ENCODE measurements around the gene FAM20A. TPM values are rescaled to one million over a fixed set of nuclear protein-coding genes. Genes with fewer than 3 reads are reported as not detected.

FAM20A gene
- polyA plus RNA-seq, 1 donor from 2014 or later: not detected

- H3K9me2 ChIP-seq (ENCODE audit: insufficient read depth, low read length): no peaks in the 10 kb centered on the region
- H3K27me3 ChIP-seq (ENCODE audit: insufficient read depth, low read depth, low read length): peaks cover 3% of the 10 kb centered on the region
- H3K4me3 ChIP-seq (ENCODE audit: low read length): no peak overlapping the region
- no peak overlapping the region for H3K9ac ChIP-seq (ENCODE audit: low read length)
- H3K79me2 ChIP-seq (replicated peaks; ENCODE audit: insufficient read depth, low read length): no peaks in the 10 kb centered on the region
- no peaks in the 10 kb centered on the region for H3K36me3 ChIP-seq (ENCODE audit: insufficient read depth, low read length)
- no peak overlapping the region for H3K4me2 ChIP-seq (ENCODE audit: low read length)
- no peak for TF ChIP-seq TAF1 (IDR thresholded peaks at IDR 0.05; ENCODE audit: low read depth)
- no peak for TF ChIP-seq SMC3 (conservative IDR thresholded peaks at IDR 0.05; ENCODE audit: poor library complexity)
- no peak for TF ChIP-seq POLR2AphosphoS5 (IDR thresholded peaks at IDR 0.05)
- no peak for TF ChIP-seq EZH2 (IDR thresholded peaks at IDR 0.05; ENCODE audit: borderline replicate concordance, insufficient read depth, low read length, poor library complexity, severe bottlenecking)
- no peak for TF ChIP-seq MXI1 (conservative IDR thresholded peaks at IDR 0.05; ENCODE audit: poor library complexity, severe bottlenecking)
- TF ChIP-seq RAD21 (conservative IDR thresholded peaks at IDR 0.05): no peak
- H3F3A ChIP-seq (ENCODE audit: insufficient read depth, low read length, poor library complexity, severe bottlenecking): no peaks in the 10 kb centered on the region
- no peak overlapping the region for H3K27ac ChIP-seq (ENCODE audit: low read length)
- H2AFZ ChIP-seq (ENCODE audit: low read depth, low read length): no peak overlapping the region
- H3K9me3 ChIP-seq (ENCODE audit: low read length): no peaks in the 10 kb centered on the region
- H4K20me1 ChIP-seq (ENCODE audit: insufficient read depth): no peaks in the 10 kb centered on the region
These were observed 8.2 kb downstream of the FAM20A start for GRCh38 chr17:68592682-68593641.

DNA sequence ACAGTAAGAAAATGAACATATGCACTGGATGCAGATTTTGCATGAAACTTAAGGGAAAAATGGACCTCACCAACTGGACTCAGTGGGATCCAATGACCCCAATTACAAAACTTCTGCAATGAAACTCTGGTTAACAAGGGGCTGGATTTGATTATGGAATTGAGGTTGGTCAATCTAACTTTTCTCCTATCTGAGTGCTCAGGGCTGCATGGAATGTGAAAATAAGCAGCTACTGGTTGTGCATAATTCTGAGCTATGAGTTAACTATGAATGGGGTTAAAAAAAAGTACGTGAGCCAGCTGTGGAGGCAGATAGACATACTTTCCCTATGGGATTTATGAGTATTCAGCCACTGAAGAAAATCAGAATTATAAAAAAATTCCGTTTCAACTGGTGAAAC lies 9.2 kb downstream of the FAM20A start:
- H3K36me3 ChIP-seq (ENCODE audit: insufficient read depth, low read length): no peaks in the 10 kb centered on the region
- H3K4me3 ChIP-seq (ENCODE audit: low read length): no peak overlapping the region
- no peaks in the 10 kb centered on the region for H3K9me3 ChIP-seq (ENCODE audit: low read length)
- H3K27me3 ChIP-seq (ENCODE audit: insufficient read depth, low read depth, low read length): no peaks in the 10 kb centered on the region
- H4K20me1 ChIP-seq (ENCODE audit: insufficient read depth): no peaks in the 10 kb centered on the region
- H3K4me2 ChIP-seq (ENCODE audit: low read length): no peak overlapping the region
- no peak overlapping the region for H3K9ac ChIP-seq (ENCODE audit: low read length)
- H3K9me2 ChIP-seq (ENCODE audit: insufficient read depth, low read length): no peaks in the 10 kb centered on the region
- no peaks in the 10 kb centered on the region for H3F3A ChIP-seq (ENCODE audit: insufficient read depth, low read length, poor library complexity, severe bottlenecking)
- H3K27ac ChIP-seq (ENCODE audit: low read length): no peak overlapping the region
- H3K79me2 ChIP-seq (replicated peaks; ENCODE audit: insufficient read depth, low read length): no peaks in the 10 kb centered on the region
- H2AFZ ChIP-seq (ENCODE audit: low read depth, low read length): no peak overlapping the region
- no peak for TF ChIP-seq CTCF (IDR thresholded peaks at IDR 0.05; ENCODE audit: poor library complexity, severe bottlenecking)
- TF ChIP-seq MXI1 (conservative IDR thresholded peaks at IDR 0.05; ENCODE audit: poor library complexity, severe bottlenecking): no peak
- TF ChIP-seq EP300 (conservative IDR thresholded peaks at IDR 0.05; ENCODE audit: poor library complexity, severe bottlenecking): no peak
- no peak for TF ChIP-seq SMC3 (conservative IDR thresholded peaks at IDR 0.05; ENCODE audit: poor library complexity)
- no peak for TF ChIP-seq POLR2AphosphoS5 (IDR thresholded peaks at IDR 0.05)
- TF ChIP-seq RAD21 (conservative IDR thresholded peaks at IDR 0.05): no peak
- no peak for TF ChIP-seq REST (IDR thresholded peaks at IDR 0.05; ENCODE audit: borderline replicate concordance)

Measured in neural cell (in vitro differentiated cells).